ENCODE measurements around the gene WASHC2C.
"Not testable (repeated sequence)": the region's sequence is repeated elsewhere in the genome, so short reads cannot be mapped to it uniquely, and the experiment has no call there.

The WASHC2C gene

DNA sequence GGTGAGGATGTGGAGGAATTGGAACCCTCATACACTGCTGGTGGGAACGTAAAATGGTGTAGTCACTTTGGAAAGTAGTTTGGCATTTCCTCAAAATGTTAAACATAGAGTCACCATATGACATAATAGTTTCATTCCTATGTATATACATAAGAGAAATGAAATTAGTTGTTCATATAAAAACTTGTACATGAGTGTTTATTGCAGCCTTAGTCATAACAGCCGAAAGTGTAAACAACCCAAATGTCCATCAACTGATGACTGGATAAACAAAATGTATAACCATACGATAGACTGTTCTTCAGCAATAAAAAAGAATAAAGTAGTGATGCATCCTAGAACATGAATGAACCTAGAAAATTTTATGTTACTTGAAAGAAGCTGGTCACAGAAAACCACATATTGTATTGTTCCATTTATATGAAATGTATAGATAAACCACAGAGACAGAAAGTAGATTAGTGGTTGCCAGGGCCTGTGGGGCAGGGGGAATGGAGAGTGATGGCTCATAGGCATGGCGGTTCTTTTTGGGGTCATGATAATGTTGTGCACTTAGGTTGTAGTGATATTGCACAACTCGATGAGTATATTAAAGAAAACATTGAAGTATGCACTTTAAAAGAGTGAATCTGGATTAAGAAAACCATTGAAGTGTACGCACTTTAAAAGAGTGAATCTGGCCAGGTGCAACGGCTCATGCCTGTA lies 44.8 kb downstream of the WASHC2C start:
- not testable (repeated sequence) for DNase-seq

- DNase-seq: not testable (repeated sequence)
Measured at GRCh38 chr10:45786217-45786616, 59.2 kb downstream of the WASHC2C start.

DNA sequence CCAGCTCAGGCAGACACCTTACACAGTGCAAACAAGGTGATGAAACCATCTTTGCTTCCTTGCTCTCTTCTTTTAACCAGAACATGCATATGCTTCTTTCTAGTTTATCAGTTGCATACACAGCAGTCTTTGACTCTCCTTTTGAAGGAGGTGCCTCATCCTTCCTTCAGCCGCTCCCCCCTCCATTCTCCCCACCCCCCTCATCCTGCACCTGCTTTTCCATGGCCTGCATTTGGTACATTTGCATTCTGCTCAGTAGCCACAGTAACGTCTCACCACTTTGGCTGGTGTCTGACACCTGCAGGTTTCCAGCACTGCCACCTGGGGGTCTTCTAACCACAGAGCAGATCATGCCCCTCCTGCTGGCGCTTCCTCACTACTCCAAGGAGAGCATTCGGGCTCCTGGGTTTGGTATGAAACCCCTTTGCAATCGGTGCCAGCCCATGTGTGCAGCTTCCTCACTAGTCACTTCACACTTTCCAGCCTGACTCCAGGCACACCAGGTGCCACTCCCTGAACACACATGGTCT lies 60.2 kb downstream of the WASHC2C start:
- DNase-seq: not testable (repeated sequence)

DNA sequence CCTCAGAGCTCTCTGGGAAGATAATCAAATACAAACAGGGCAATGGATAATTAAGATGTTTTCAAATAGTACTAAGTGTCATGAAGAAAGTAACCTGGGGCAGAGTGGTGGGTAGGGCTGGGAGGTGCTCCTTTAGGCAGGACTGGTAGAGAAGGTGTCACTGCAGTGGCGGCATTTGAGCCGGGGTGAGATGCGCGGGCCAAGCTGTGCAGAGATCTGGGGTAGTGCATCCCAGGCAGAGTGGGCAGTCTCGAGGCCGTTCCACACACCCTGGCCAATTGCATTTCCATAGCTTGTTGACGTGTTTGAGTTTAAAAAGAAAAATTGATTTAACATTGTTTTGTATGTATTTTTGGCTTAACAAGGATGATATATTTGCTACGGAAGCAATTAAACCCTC lies 62.9 kb downstream of the WASHC2C start:
- DNase-seq: not testable (repeated sequence)

GRCh38 chr10:45790694-45791426 lies 63.8 kb downstream of the WASHC2C start:
- DNase-seq: not testable (repeated sequence)

DNA sequence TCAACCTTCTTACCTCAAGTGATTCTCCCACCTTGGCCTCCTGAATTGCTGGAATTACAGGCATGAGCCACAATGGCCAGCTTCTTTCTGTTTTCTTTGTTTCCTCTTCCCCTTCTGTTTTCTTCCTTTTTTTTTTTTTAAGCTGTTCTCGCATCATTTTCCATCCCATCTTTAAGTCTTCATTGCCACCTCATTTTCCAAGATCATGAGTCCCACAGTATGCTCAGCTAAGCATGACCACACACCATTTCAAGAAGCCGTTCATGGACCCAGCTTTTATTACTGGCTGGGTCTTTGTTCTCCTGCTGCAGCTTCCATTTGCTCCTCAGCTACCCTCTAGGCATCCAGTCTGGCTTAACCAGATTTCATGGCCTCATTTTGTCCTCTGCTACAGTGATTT lies 67.7 kb downstream of the WASHC2C start:
- not testable (repeated sequence) for DNase-seq

- DNase-seq: peak; percentile 20 to 35
Measured at GRCh38 chr10:45803060-45804010, 76.3 kb downstream of the WASHC2C start.

DNA sequence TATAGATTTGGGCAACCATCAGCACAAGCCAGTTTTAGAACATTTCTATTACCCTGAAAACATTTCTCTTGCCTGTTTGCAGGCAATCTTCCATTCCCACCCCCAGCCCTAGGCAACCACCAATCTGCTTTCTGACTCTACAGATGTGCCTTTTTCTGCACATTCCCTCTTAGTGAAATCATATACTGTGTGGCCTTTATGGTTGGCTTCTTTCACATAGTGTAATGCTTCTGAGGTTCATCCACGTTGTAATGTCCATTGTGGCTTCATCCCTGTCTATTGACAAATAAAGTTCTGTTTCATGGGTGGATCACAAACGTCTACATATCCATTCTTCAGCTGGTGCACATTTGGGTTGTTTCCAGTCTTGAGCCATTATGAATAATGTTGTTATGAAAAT lies 77.9 kb downstream of the WASHC2C start:
- not testable (repeated sequence) for DNase-seq

DNA sequence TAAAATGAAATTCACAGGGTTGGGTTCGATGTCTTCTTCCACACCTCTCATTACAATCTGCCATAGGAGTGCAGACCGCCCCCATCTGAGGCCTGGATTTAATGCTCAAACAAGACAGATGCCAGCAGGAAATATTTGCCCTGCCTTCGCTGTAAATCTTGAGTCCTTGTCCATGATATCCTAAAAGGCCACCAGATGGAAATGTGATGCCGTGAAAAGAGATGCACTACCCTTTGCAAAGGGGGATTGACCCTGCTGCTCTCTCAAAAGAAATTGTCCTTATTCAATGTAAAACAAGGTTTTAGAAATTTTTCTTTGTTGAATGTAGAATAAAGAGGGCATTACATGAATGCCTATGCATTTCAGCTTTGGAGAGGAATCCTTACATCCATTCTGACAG lies 82.8 kb downstream of the WASHC2C start:
- peak; percentile 16 to 17 for DNase-seq

- no peak for DNase-seq
Measured at GRCh38 chr10:45811075-45811474, 84.0 kb downstream of the WASHC2C start.

- not testable (repeated sequence) for DNase-seq
Measured at GRCh38 chr10:45812959-45813358, 85.9 kb downstream of the WASHC2C start.

DNA sequence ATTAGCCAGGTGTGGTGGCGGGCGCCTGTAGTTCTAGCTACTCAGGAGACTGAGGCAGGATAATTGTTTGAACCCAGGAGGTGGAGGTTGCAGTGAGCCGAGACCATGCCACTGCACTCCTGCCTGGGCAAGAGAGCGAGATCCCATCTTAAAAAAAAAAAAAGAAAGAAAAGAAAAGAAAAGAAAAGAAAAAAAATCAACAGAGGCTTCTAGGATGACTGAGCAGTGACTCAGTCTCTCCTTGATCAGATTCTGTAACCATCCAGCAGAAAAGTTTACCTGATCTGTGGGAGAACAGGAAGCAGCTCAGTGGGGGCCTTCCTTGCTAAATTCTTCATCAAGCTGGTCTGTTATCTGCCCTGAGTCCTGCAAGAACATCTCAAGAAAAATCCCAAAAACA lies 87.1 kb downstream of the WASHC2C start:
- not testable (repeated sequence) for DNase-seq

DNA sequence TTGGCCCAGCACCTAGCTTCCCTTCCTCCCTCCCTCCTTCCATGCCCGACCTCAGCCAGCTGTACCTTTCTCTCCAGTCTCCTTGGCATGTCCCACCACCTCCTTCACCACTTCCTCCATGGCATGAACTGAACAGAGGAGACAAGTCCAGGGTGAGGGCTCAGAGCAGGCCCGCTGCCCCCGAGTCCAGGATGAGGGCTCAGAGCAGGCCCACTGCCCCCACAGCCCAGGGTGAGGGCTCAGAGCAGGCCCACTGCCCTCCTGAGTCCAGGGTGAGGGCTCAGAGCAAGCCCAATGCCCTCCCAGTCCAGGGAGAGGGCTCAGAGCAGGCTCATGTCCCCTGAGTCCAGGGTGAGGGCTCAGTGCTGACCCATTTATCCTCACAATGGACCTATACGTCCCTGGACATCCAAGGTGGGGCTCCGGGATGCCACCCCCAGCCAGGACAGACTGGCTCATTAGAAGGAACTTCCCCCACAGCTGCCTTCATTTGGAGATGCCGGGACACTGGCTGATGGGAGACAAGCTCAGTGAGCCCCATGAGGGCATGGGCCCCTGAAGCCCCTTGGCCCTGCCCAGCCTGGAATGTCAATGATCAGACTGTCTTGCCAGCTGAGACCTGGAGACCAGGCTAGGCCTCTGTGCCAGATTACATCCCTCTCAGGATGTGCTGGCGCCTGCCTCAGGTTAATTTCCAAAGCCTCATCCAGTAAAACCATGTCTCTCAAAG lies 90.2 kb downstream of the WASHC2C start:
- DNase-seq: no peak

GRCh38 chr10:45817912-45818311 lies 90.8 kb downstream of the WASHC2C start:
- no peak for DNase-seq

DNA sequence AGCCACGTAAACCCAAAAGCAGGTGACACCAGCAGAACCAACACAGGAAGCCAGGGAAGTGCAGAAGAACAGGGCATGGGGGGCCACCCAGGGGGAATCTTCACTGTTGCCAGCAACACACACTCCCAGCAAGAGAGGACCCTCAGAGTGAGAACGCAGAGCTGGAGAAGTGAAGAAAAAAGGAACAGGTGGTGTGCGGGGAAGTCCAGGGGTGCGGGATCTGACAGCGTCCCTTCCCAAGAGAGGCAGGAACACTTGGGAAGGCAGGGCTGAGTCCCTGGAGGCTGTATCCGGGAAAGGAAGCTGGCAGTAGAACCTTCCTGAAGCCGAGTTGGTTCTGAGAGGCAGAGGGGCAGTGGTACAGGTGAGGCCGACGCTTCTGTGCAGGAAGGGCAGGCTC lies 92.5 kb downstream of the WASHC2C start:
- DNase-seq: no peak

DNA sequence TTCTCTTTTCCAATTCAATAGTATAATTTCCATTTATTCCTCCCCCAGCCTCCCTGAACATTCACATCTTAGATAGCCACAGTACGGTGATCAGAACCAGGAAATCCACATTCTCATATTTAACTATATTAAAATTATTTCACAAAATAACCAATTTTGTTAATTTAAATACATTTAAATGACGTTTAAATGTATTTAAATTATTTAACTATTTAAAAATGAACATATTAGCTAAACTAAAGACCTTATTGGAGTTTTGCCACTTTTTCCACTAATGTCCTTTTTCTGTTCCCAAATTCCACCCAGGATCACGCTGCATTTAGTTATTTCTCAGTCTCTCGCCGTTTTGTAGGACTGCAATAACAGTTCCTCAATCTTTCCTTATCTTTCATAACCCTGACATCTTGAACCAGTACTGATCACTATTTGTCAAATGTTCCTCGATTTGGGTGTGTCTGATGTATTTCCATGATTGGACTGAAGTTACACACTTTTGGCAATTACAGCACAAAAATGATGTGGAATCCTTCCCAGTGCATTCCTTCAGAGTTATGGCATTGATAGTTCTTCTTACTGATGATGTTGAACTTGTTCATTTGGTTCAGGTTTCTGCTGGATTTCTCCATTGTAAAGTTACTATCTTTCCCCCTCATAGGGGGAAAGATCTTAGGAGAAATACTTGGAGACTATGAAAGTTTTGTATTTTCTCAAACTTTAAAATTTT lies 93.2 kb downstream of the WASHC2C start:
- DNase-seq: not testable (repeated sequence)

DNA sequence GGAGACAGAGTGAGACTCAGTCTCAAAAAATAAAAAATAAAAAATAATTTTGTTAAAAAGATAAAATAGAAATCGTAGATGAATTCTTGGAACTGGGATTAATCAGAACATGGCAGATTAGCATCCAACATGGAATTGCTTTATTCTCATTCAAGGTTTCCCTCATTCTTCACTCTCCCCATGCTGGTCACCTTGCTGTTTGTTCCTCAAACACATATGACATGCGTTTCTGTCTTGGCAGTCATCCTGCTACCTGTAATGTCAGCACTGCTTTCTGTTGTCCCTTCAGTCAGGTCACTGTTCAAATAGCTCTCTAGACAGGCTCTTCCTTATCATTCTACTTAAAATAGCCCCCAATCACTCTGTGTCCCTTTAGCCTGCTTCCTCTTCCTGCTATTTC lies 95.9 kb downstream of the WASHC2C start:
- DNase-seq: not testable (repeated sequence)
